AG09309 (cell line): ENCODE data around the gene SEC63.
"Not testable (repeated sequence)": the region's sequence is repeated elsewhere in the genome, so short reads cannot be mapped to it uniquely, and the experiment has no call there.

ENCODE experiments used
- DNase-seq: peaks from one replicate; pipeline ENCODE4 v3.0.0-alpha.2; 2010; ENCODE audit warnings: low read depth
- H3K4me3 ChIP-seq: 2 replicates; pipeline ENCODE4 v1.5.1; 2011; ENCODE audit warnings: mild to moderate bottlenecking, low read depth, low read length, moderate library complexity; ENCODE audit not compliant: control insufficient read depth
- TF ChIP-seq, protein P1 (sequence below): IDR thresholded peaks from 2 replicates; pipeline ENCODE4 v1.5.1; 2011; ENCODE audit warnings: mild to moderate bottlenecking, low read depth, low read length, inconsistent platforms; ENCODE audit not compliant: insufficient read depth, control insufficient read depth; ENCODE audit errors: missing control alignments

SEC63 gene

DNA sequence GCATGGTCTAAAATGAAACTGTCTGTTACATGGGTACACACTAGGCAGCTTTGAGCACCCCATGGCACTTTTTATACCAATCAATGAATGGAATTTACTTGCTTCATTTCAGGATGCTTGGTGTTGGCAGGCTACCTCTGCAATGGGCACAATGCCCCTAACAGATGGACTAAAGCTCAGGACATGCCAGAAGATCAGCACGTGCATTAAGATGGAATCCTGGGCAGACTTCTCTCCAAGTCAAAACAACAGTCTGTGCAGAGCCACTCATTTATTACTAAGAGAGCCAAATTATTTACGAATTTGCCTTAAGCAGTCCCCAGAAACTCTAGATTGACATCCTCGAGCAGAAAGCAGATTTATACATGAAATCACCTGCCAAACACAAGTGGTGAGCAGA is 78.1 kb downstream of the SEC63 start:
- TF ChIP-seq, protein P1, sequence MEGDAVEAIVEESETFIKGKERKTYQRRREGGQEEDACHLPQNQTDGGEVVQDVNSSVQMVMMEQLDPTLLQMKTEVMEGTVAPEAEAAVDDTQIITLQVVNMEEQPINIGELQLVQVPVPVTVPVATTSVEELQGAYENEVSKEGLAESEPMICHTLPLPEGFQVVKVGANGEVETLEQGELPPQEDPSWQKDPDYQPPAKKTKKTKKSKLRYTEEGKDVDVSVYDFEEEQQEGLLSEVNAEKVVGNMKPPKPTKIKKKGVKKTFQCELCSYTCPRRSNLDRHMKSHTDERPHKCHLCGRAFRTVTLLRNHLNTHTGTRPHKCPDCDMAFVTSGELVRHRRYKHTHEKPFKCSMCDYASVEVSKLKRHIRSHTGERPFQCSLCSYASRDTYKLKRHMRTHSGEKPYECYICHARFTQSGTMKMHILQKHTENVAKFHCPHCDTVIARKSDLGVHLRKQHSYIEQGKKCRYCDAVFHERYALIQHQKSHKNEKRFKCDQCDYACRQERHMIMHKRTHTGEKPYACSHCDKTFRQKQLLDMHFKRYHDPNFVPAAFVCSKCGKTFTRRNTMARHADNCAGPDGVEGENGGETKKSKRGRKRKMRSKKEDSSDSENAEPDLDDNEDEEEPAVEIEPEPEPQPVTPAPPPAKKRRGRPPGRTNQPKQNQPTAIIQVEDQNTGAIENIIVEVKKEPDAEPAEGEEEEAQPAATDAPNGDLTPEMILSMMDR, result no peak
- no peak overlapping the region for H3K4me3 ChIP-seq
- no peak for DNase-seq

DNA sequence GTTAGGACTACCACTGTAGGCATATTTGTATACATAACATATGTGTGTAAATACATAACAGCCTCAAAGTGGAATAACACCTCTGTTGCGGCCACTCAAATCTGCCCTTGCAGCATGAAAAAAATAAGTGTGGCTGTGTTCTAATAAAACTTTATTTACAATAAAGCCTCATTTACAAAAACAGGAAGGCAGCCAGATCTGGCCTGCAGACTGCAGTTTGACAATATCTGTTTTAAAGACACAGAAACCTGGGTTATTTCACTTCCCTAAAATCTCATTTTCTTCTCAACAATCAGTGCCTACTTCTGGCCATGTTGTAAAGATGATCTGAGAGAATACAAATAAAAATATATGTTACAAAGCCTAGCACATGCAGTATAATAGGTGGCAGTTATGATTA is 80.0 kb downstream of the SEC63 start:
- TF ChIP-seq, protein P1, result no peak
- DNase-seq, result no peak
- H3K4me3 ChIP-seq, result no peak overlapping the region

DNA sequence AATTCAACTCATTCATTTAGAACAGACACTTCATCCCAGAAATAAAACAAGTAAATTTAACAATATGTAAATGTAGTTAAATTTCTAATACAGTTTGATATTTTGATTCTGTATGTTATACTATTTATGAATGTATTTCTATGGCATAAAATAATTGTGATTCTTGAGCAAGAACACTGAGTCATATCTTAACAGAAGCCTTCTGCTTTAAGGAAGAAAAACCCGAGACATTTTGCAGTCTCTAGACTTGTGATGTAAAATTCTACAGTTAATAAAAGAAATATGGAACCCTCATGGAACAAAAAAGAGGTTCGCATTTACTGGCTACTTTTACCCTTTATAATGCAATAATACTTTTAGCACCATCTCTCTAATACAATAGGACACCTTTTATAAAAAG is 86.0 kb downstream of the SEC63 start:
- DNase-seq, result no peak
- TF ChIP-seq, protein P1, result no peak
- no peak overlapping the region for H3K4me3 ChIP-seq

DNA sequence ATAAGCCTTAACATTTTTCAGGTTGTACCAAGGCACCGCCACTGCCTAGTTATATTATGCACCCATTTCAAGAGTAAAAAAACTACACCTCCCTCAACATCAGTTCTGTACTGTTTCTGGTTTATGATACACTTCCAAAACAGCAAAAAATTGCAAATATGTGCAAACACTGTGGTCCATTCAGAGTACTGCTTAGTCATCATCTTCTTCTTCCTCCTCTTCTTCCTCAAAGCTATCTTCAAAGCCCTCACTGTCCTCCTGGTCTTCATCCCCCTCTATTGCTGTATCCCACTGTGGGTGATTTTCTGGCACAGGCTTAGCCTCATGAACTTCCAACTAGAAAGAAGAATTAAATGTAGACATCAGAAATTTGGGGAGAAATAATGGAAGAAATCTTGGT is 86.5 kb downstream of the SEC63 start:
- not testable (repeated sequence) for H3K4me3 ChIP-seq, DNase-seq

DNA sequence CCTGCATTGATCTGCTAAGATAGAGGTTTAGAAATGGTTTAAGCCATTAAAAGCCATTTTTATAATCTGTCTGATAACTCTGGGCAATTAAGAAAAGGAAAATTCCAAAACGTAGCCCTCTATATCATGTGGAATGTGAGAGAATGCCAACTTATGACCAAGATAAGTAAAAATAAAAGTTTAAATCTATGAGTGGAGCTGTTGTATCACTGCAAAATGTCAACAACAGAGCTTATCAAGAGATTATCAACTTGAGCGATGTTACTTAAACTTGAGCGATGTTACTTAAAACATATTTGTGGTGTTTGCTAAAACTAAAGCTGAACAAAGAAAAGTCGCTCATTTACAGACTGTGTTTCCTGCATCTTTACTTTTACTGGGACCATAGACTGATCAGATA is 87.0 kb downstream of the SEC63 start:
- no peak for DNase-seq
- TF ChIP-seq, protein P1, result no peak
- H3K4me3 ChIP-seq, result no peak overlapping the region

DNA sequence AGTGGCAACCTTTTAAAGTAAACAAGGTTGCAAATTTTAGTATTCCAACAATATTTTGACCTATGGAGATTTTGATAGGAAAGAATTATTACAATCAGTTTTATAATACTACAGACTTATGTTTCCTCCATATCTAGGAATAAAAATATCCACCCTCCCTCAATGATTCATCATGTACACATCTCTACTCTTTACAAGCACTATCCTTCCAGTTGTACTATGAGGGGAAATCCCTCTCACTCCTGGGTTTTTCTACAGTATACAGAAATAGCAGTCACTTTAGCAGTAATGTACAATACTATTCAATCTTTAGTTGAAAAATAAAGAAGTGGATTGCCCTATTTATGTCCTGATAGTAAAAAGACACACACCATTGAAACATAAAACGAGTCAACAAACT is 87.6 kb downstream of the SEC63 start:
- H3K4me3 ChIP-seq, result no peak overlapping the region
- TF ChIP-seq, protein P1, result no peak
- no peak for DNase-seq

DNA sequence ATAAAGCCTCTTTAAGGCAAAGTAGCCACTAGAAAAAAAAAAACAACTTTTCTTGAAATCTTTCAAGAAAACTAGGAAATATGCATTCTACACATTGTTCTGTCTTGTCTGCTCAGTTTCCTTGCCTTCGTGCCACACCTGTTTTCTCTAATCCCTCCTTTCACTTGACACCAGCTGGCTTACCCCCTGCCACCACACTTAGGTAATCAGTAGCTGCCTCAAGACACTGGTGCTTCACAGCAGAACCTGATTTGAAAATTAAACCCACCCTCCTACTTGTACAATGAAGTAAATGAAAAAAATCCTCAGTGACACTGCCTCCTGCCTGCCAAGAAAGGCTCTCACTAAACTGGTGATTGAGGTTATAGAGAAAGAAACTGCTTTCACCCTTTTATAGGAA is 88.1 kb downstream of the SEC63 start:
- TF ChIP-seq, protein P1, result no peak
- DNase-seq, result no peak
- no peak overlapping the region for H3K4me3 ChIP-seq
